GM06990 (cell line): Measurements from ENCODE around the gene DCDC2.
A peak's percentile ranks its signal among the peaks of the same experiment; 100 is the strongest.
"Not testable (repeated sequence)": the region's sequence is repeated elsewhere in the genome, so short reads cannot be mapped to it uniquely, and the experiment has no call there.

Experiments used
- DNase-seq: peaks from one replicate; pipeline ENCODE4 v3.0.0-alpha.2; 2011; ENCODE audit not compliant: insufficient read length; ENCODE audit errors: extremely low read depth
- H3K27me3 ChIP-seq: replicated peaks from 2 replicates; pipeline ENCODE4 v1.6.0; 2011; ENCODE audit warnings: low read length; ENCODE audit not compliant: control insufficient read depth, insufficient read depth
- H3K36me3 ChIP-seq: 2 replicates; pipeline ENCODE4 v1.5.1; 2011; ENCODE audit warnings: low read length; ENCODE audit not compliant: control insufficient read depth, insufficient read depth
- H3K4me3 ChIP-seq: replicated peaks from 2 replicates; pipeline ENCODE4 v1.5.1; 2011; ENCODE audit warnings: low read depth, mild to moderate bottlenecking, control low read depth, low read length
- TF ChIP-seq, protein P1 (sequence below): IDR thresholded peaks from 2 replicates; pipeline ENCODE4 v1.5.1; 2011; ENCODE audit warnings: low read length, control low read depth, mild to moderate bottlenecking, inconsistent platforms; ENCODE audit not compliant: insufficient read depth, poor library complexity, severe bottlenecking

DCDC2 gene

GRCh38 chr6:24272148-24272547, 85.7 kb downstream of the DCDC2 start:
- Histone ChIP-seq H3K36me3 (no peaks in the 10 kb centered on the region), H3K4me3 (no peak overlapping the region), H3K27me3 (no peaks in the 10 kb centered on the region)
- DNase-seq = no peak
- TF ChIP-seq, protein P1, sequence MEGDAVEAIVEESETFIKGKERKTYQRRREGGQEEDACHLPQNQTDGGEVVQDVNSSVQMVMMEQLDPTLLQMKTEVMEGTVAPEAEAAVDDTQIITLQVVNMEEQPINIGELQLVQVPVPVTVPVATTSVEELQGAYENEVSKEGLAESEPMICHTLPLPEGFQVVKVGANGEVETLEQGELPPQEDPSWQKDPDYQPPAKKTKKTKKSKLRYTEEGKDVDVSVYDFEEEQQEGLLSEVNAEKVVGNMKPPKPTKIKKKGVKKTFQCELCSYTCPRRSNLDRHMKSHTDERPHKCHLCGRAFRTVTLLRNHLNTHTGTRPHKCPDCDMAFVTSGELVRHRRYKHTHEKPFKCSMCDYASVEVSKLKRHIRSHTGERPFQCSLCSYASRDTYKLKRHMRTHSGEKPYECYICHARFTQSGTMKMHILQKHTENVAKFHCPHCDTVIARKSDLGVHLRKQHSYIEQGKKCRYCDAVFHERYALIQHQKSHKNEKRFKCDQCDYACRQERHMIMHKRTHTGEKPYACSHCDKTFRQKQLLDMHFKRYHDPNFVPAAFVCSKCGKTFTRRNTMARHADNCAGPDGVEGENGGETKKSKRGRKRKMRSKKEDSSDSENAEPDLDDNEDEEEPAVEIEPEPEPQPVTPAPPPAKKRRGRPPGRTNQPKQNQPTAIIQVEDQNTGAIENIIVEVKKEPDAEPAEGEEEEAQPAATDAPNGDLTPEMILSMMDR = no peak

DNA sequence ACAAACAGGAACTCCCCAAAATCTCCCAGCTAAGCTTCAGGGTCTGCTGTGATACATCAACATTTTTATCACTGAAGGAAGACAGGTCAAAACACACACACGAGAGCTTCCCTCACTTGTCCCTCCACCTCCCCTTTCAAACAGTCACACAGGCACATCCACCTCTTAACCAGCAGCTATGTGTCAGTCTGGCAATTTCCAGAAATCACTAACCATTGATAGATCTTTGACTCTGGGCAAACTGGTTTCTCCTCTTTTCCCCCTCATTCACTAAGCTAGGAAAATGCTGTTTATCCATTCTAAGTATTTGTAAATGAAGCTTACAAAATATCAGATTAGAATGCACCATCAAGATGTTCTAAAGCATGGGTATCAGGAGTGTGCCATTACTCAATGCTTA, 87.8 kb downstream of the DCDC2 start:
- Histone ChIP-seq H3K36me3 (no peaks in the 10 kb centered on the region), H3K4me3 (no peak overlapping the region), H3K27me3 (no peaks in the 10 kb centered on the region)
- TF ChIP-seq, protein P1 = no peak
- no peak for DNase-seq

DNA sequence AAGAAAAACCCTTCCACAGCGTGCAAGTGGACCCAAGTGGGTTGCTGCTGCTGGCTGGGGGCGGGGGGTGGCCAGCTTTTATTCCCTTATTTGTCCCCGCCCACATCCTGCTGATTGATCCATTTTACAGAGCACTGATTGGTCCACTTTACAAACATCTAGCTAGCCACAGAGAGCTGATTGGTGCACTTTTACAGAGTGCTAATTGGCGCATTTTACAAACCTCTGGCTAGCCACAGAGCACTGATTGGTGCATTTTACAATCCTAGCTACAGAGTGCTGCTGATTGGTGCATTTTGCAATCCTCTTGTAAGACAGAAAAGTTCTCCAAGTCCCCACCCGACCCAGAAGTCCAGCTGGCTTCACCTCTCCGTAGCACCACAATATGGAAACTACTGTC, 99.6 kb downstream of the DCDC2 start:
- H3K4me3 ChIP-seq, H3K27me3 ChIP-seq, DNase-seq, H3K36me3 ChIP-seq: not testable (repeated sequence)

GRCh38 chr6:24257282-24257681, 100.6 kb downstream of the DCDC2 start:
- TF ChIP-seq, protein P1 = no peak
- H3K27me3 ChIP-seq = no peaks in the 10 kb centered on the region
- no peak for DNase-seq

GRCh38 chr6:24255676-24256075, 102.2 kb downstream of the DCDC2 start:
- Histone ChIP-seq H3K36me3 (no peaks in the 10 kb centered on the region), H3K4me3 (no peak overlapping the region), H3K27me3 (no peaks in the 10 kb centered on the region)
- peak; percentile 9 for DNase-seq
- TF ChIP-seq, protein P1 = no peak

More at GRCh38 chr6:24257282-24257681, 100.6 kb downstream of the DCDC2 start:
- Histone ChIP-seq H3K4me3 (no peak overlapping the region), H3K36me3 (no peaks in the 10 kb centered on the region)

DNA sequence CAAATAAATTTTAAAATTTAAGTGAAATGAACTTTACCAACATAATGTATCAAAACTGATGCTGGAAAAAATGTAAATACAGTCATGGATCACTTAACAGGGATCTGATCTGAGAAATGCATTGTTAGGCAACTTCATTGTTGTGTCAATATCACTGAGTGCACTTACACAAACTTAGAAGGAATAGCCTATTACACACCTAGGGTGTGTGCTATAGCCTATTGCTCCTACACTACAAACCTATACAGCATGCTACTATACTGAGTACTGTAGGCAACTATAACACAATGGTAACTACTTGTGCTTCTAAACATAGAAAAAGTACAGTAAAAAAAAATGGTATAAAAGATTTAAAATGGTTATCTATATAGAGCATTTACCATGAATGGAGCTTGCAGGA, 104.5 kb downstream of the DCDC2 start:
- TF ChIP-seq, protein P1 = no peak
- Histone ChIP-seq H3K4me3 (no peak overlapping the region), H3K36me3 (no peaks in the 10 kb centered on the region), H3K27me3 (no peaks in the 10 kb centered on the region)
- no peak for DNase-seq
